Heart left ventricle (tissue), 13 donors: ENCODE results near the gene CTNS.

Experiments used
- CTCF ChIP-seq, 12 donors: fragments of 200-600 bp; sonication (generic) in 4 of 12; IDR thresholded peaks; one replicate each; pipeline versions ENCODE4 v1.5.0 to v1.8.0; 2018 to 2022; ENCODE audit warnings: antibody characterized with exemption in 12 of 12, mild to moderate bottlenecking in 5 of 12
- POLR2A ChIP-seq, 2 donors: fragments of 450-650 bp; IDR thresholded peaks; one replicate each; pipeline ENCODE4 v1.6.1; 2017; ENCODE audit warnings: antibody characterized with exemption in 2 of 2, mild to moderate bottlenecking in 2 of 2, moderate library complexity in 2 of 2
- donor health status: ischemic (EF 13 %, LVEDD 7.1; RV severe dilation, severe dysfunction).
- donor health status: DM: no; HTN: yes; CAD: no.
- donor health status: DM: no; HTN: no; CAD: no.
- donor health status: ischemic (EF 25% LVEDD 6.9; RV normal size, moderate dysfunction).
- donor health status: ischemic (EF 25% LVEDD 5.7; RV mildly dilated, moderate dysfunction).
- donor health status: ischemic (EF 35%, LVEDD 5.7; RV mildly dilated, moderate dysfunction).
- donor health status: nonischemic (EF 11% LVEDD 7.7; RV severe dilation, severe dysfunction).
- donor health status: DM: yes; HTN: yes; CAD: no.
- donor health status: PGD.
- donor health status: ischemic (EF 29% LVEDD 5.4; RV normal size, mild dysfunction).
- donor health status: nonischemic (EF 23%, LVEDD 6.1; RV moderate dilation, normal function).

DNA sequence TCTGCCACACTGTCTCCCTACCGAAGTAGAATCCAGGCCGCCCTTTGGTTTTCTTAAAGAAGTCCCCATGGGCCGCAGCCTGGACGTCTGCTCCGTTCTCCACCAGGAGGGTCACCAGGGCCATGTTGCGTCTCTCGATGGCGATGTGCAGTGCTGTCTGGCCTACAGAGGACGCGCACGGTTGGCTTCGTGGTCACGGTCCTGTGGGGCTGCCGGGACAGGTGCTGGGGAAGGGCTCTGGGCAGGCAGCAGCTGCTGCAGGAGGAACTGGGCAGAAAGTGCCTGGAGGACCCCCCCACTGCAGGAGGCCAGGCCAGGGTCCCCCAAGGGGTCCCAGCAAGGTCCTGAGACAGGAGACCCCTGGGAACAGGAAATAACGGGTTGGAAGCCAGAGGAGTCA, 46.3 kb upstream of the CTNS start:
- no peak for TF ChIP-seq CTCF (IDR thresholded peaks at IDR 0.05)
- no peak for TF ChIP-seq POLR2A (IDR thresholded peaks at IDR 0.05)
